Measurements from ENCODE around the gene MAP4K2.

- TF ChIP-seq POLR2A (IDR thresholded peaks at IDR 0.05): no peak
- no peak for TF ChIP-seq CTCF (IDR thresholded peaks at IDR 0.05 in 4 of 5, conservative IDR thresholded peaks at IDR 0.05 in 1 of 5)
These were observed 40.7 kb downstream of the MAP4K2 start for GRCh38 chr11:64762277-64762673.
